ENCODE results near the gene CDH15. TPM values are rescaled to one million over a fixed set of nuclear protein-coding genes. Genes with fewer than 3 reads are reported as not detected.

Gene CDH15
- total and polyA plus RNA-seq, 9 of the 15 experiments (the other 6 are each of a cell fraction or from before 2014, with no cell fraction given) = 0.07 to 0.18 TPM; not detected in 7

GRCh38 chr16:89174055-89174827 lies 2.7 kb downstream of the CDH15 start:
- Histone ChIP-seq H3K9me3 (replicated peaks; ENCODE audit: control insufficient read depth, insufficient read depth, low read depth, low read length) (no peaks in the 10 kb centered on the region), H3K27ac (ENCODE audit: extremely low read depth, low read depth, low read length) (no peak overlapping the region), H2AFZ (ENCODE audit: low read depth, low read length) (no peak overlapping the region), H3K9me1 (ENCODE audit: control insufficient read depth, insufficient read depth, low read length) (no peaks in the 10 kb centered on the region), H3K79me2 (ENCODE audit: control insufficient read depth, insufficient read depth, low read length) (no peaks in the 10 kb centered on the region), H4K20me1 (replicated peaks; ENCODE audit: control insufficient read depth, insufficient read depth, low read length) (peaks cover 3% of the 10 kb centered on the region; the same call in 1 of the 2 replicates), H3K4me2 (ENCODE audit: insufficient read depth, low read length) (no peak overlapping the region), H3K27me3 (ENCODE audit: control insufficient read depth in 2 of 2, insufficient read depth in 2 of 2, low read length in 2 of 2) (peaks cover 0 to 34% of the 10 kb centered on the region in 2 experiments; a peak in 2 of 5 replicates), H3K4me3 (no peak overlapping the region), H3K9ac (ENCODE audit: insufficient read depth in 1 of 2, low read depth in 2 of 2, low read length in 2 of 2) (0 out of 4 replicates have a peak overlapping the region, but pooled peaks of 1 of the 2 experiments have one; percentile 26), H3K4me1 (replicated peaks in 1 of 2; ENCODE audit: control insufficient read depth in 2 of 2, insufficient read depth in 2 of 2, low read length in 2 of 2) (peaks cover 10 to 91% of the 10 kb centered on the region in 2 experiments; a peak in 4 of 5 replicates), H3K36me3 (ENCODE audit: control insufficient read depth, insufficient read depth, low read length) (no peaks in the 10 kb centered on the region)
- POLR2A ChIA-PET = interaction anchor here (0.7 to 1.6 kb wide), 5 partner anchors 9 to 464 kb away, joined by 3 to 6 read pairs (median 3); no protein-coding TSS in a partner anchor
- 10% methylated on average over 23 of the region's 23 CpGs for WGBS (ENCODE audit: insufficient coverage, low coverage, missing lambda C conversion rate)
- TF ChIP-seq, protein P1, sequence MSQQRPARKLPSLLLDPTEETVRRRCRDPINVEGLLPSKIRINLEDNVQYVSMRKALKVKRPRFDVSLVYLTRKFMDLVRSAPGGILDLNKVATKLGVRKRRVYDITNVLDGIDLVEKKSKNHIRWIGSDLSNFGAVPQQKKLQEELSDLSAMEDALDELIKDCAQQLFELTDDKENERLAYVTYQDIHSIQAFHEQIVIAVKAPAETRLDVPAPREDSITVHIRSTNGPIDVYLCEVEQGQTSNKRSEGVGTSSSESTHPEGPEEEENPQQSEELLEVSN (IDR thresholded peaks at IDR 0.05; ENCODE audit: borderline replicate concordance in 1 of 2, extremely low read depth in 1 of 2, insufficient read depth in 1 of 2, insufficient read length in 1 of 2, low read depth in 1 of 2, low read length in 1 of 2, poor library complexity in 1 of 2, severe bottlenecking in 1 of 2) = peak in 1 of 2 experiments; percentile 30
- no peak for TF ChIP-seq FOXP1 (CRISPR knock-in tag; IDR thresholded peaks at IDR 0.05)
- BruUV-seq (replicated peaks) = no TSS peak
- DNase-seq (ENCODE audit: extremely low read depth in 1 of 4, low spot score in 3 of 4) (peak in 1 of 4 experiments; percentile 26), ATAC-seq (no peak), FAIRE-seq (peak; percentile 15)
- in situ Hi-C loops (cut with MboI) (no loop called here), intact Hi-C loops (cut with micrococcal nuclease) (no loop called here)
- CTCF ChIA-PET (ENCODE audit: low intra/inter-chr PET ratio) = no interaction called here

Data from K562 (cell line).